ENCODE results near the gene FOXL3.

GRCh38 chr7:339062-339342, 49.0 kb downstream of the FOXL3 start:
- TF ChIP-seq CTCF (IDR thresholded peaks at IDR 0.05), result no peak
- no peak for TF ChIP-seq ZFX (IDR thresholded peaks at IDR 0.05; ENCODE audit: borderline replicate concordance)
